ENCODE measurements around the gene LPO. TPM values are rescaled to one million over a fixed set of nuclear protein-coding genes. Genes with fewer than 3 reads are reported as not detected.
A peak's percentile ranks its signal among the peaks of the same experiment; 100 is the strongest.

LPO gene
- total RNA-seq, 1 experiment from 2014 or later: 0.54 TPM

GRCh38 chr17:58252141-58252540 is 13.8 kb downstream of the LPO start:
- Mint-ChIP-seq H3K9me3 (ENCODE audit: unreplicated experiment) (no peaks in the 10 kb centered on the region), H3K4me1 (ENCODE audit: low read depth, unreplicated experiment) (no peaks in the 10 kb centered on the region), H3K27me3 (ENCODE audit: insufficient read depth, unreplicated experiment) (peaks cover 7% of the 10 kb centered on the region), H3K36me3 (ENCODE audit: insufficient read depth, unreplicated experiment) (no peaks in the 10 kb centered on the region), H3K4me3 (ENCODE audit: unreplicated experiment) (no peak overlapping the region), H3K27ac (ENCODE audit: unreplicated experiment) (no peak overlapping the region)
- DNase-seq: no peak
- BruUV-seq (replicated peaks): no TSS peak
- no peak for TF ChIP-seq CTCF (IDR thresholded peaks at IDR 0.05; ENCODE audit: insufficient read depth in 1 of 2, low read depth in 1 of 2, low read length in 1 of 2, severe bottlenecking in 1 of 2, unreplicated experiment in 1 of 2)
- ChIA-PET CTCF (no interaction called here), POLR2A (no interaction called here)
- Histone ChIP-seq H3K27me3 (replicated peaks; ENCODE audit: control insufficient read depth, insufficient read depth, low read length) (no peaks in the 10 kb centered on the region), H3K36me3 (ENCODE audit: control insufficient read depth, insufficient read depth, low read length) (no peaks in the 10 kb centered on the region), H3K9me3 (no peaks in the 10 kb centered on the region), H3K4me1 (peaks cover 3% of the 10 kb centered on the region), H3K4me3 (ENCODE audit: low read depth, low read length) (no peak overlapping the region)
- intact Hi-C loops (cut with micrococcal nuclease; ENCODE audit: unreplicated experiment): no loop called here

- Mint-ChIP-seq H3K27me3 (ENCODE audit: insufficient read depth, unreplicated experiment) (peaks cover 9% of the 10 kb centered on the region), H3K36me3 (ENCODE audit: insufficient read depth, unreplicated experiment) (no peaks in the 10 kb centered on the region), H3K9me3 (ENCODE audit: unreplicated experiment) (no peaks in the 10 kb centered on the region), H3K27ac (ENCODE audit: unreplicated experiment) (no peak overlapping the region), H3K4me1 (ENCODE audit: low read depth, unreplicated experiment) (no peaks in the 10 kb centered on the region), H3K4me3 (ENCODE audit: unreplicated experiment) (no peak overlapping the region)
- Histone ChIP-seq H3K36me3 (ENCODE audit: control insufficient read depth, insufficient read depth, low read length) (no peaks in the 10 kb centered on the region), H3K4me1 (peaks cover 3% of the 10 kb centered on the region), H3K27me3 (replicated peaks; ENCODE audit: control insufficient read depth, insufficient read depth, low read length) (no peaks in the 10 kb centered on the region), H3K9me3 (no peaks in the 10 kb centered on the region), H3K4me3 (ENCODE audit: low read depth, low read length) (no peak overlapping the region)
- ChIA-PET POLR2A (no interaction called here), CTCF (interaction anchor here (0.6 kb wide), 1 partner anchor 197 kb away, joined by 3 read pairs; no protein-coding TSS in a partner anchor)
- intact Hi-C loops (cut with micrococcal nuclease; ENCODE audit: unreplicated experiment): no loop called here
- no peak for DNase-seq
- no TSS peak for BruUV-seq (replicated peaks)
- TF ChIP-seq CTCF (IDR thresholded peaks at IDR 0.05; ENCODE audit: insufficient read depth in 1 of 2, low read depth in 1 of 2, low read length in 1 of 2, severe bottlenecking in 1 of 2, unreplicated experiment in 1 of 2): no peak
These were observed 14.7 kb downstream of the LPO start for GRCh38 chr17:58253082-58253481.

GRCh38 chr17:58254803-58255202 is 16.4 kb downstream of the LPO start:
- no peaks in the 10 kb centered on the region for H3K9me3 Mint-ChIP-seq (ENCODE audit: unreplicated experiment)
- no peak overlapping the region for H3K27ac Mint-ChIP-seq (ENCODE audit: unreplicated experiment)
- intact Hi-C loops (cut with micrococcal nuclease; ENCODE audit: unreplicated experiment): loop anchor here (1.0 kb wide), 1 partner anchor 133 kb away; no protein-coding TSS in a partner anchor
- H3K27me3 Mint-ChIP-seq (ENCODE audit: insufficient read depth, unreplicated experiment): peaks cover 17% of the 10 kb centered on the region
- H3K4me1 Mint-ChIP-seq (ENCODE audit: low read depth, unreplicated experiment): no peaks in the 10 kb centered on the region
- Histone ChIP-seq H3K36me3 (ENCODE audit: control insufficient read depth, insufficient read depth, low read length) (no peaks in the 10 kb centered on the region), H3K4me1 (no peaks in the 10 kb centered on the region; the same call in 1 of the 2 replicates), H3K4me3 (ENCODE audit: low read depth, low read length) (no peak overlapping the region), H3K27me3 (replicated peaks; ENCODE audit: control insufficient read depth, insufficient read depth, low read length) (no peaks in the 10 kb centered on the region), H3K9me3 (no peaks in the 10 kb centered on the region)
- TF ChIP-seq CTCF (IDR thresholded peaks at IDR 0.05; ENCODE audit: insufficient read depth in 1 of 2, low read depth in 1 of 2, low read length in 1 of 2, severe bottlenecking in 1 of 2, unreplicated experiment in 1 of 2): peak; percentile 51 to 73
- peak in 1 of 2 experiments; percentile 51 for DNase-seq
- CTCF ChIA-PET: interaction anchor here (0.6 kb wide), 1 partner anchor 132 kb away, joined by 3 read pairs; no protein-coding TSS in a partner anchor
- H3K4me3 Mint-ChIP-seq (ENCODE audit: unreplicated experiment): no peak overlapping the region
- no TSS peak for BruUV-seq (replicated peaks)
- H3K36me3 Mint-ChIP-seq (ENCODE audit: insufficient read depth, unreplicated experiment): no peaks in the 10 kb centered on the region
- POLR2A ChIA-PET: no interaction called here

All from Caco-2 (cell line).